GM21737 (cell line): ENCODE measurements around the gene PARVG.

Experiments
- ATAC-seq: cut with Tn5 transposase; IDR thresholded peaks from one replicate; pipeline ENCODE4 v1.9.1; 2021; ENCODE audit warnings: mild to moderate bottlenecking, moderate library complexity; ENCODE audit not compliant: unreplicated experiment

Gene PARVG

GRCh38 chr22:44210722-44211121, 30.0 kb downstream of the PARVG start:
- ATAC-seq, result no peak

DNA sequence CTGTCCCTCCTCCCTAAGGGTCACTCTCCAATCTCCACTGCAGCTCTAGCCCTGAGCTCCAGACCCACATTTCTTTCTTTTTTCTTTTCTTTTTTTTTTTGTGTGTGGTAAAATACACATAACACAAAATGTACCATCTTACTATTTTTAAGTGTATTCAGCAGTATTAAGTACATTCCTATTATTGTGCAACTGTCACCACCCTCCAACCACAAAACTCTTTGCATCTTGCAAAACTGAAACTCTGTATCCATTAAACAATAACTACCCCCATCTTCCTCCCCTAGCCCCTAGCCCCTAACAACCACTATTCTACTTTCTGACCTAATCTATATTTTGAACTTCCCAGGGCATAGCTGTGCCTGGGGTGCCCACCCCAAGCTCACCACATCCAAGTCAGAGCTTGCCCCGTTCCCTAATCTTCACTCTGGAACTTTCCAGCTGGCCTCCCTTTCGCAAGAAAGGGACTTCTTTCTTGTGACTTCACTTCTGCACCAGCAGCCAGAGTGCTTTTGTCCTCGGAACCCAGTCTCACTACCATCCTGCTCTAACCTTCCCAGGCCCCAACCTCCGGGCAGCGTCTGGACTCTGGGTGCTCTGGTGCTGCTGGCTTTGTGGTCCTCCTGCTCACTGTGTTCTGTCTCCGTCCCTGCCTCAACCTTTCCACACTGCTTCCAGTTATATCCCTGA, 30.7 kb downstream of the PARVG start:
- ATAC-seq, result no peak

DNA sequence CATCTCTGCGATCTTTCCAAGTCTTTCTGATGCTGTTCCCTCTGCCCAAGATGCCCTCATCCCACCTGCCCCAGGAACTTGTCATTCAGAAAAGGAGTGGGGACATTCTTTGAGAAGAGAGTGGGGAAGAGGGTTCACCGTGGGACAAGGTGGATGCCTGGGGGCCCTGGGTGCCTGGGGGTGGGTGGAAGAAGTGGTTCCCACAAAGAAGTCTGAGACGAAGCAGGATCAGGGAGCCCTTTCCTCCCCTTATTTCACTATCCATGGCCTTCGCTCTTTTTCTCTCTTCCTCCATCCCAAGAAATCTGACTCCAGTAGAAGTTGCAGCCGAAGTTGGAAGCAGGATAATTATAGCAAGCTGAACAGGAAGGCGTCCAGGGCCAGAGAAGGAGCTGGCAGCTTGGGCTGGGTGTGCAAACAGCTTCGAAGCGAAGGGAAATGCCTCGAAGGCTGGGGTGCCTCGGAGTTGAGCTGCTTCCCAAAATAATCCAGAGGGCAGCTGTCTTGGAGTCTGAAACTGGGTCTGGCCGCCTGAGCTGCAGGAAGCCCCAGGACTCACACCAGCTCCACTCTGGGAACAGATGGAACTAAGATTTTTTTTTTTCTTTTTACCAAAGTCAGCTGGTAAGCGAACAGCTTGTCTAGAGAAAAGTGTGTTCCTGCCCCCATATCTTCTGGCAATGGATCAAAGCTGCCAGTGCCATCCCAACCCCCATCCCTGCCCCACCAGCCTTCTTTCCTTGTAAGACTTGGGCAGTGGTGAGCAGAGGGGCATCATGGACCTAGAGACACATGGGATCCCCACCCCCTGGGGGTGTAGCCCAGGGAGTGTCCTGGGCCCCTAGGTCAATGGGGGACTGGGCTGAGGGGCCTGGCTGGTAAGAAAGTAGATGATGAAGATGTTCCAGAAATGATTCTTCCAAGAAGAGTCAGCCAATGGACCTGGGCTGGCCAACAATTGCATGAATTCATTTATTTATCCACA, 31.5 kb downstream of the PARVG start:
- no peak for ATAC-seq

GRCh38 chr22:44212936-44213335, 32.2 kb downstream of the PARVG start:
- no peak for ATAC-seq

- ATAC-seq, result no peak
These were observed 32.8 kb downstream of the PARVG start for GRCh38 chr22:44213489-44214043.

GRCh38 chr22:44214187-44214586, 33.5 kb downstream of the PARVG start:
- no peak for ATAC-seq

DNA sequence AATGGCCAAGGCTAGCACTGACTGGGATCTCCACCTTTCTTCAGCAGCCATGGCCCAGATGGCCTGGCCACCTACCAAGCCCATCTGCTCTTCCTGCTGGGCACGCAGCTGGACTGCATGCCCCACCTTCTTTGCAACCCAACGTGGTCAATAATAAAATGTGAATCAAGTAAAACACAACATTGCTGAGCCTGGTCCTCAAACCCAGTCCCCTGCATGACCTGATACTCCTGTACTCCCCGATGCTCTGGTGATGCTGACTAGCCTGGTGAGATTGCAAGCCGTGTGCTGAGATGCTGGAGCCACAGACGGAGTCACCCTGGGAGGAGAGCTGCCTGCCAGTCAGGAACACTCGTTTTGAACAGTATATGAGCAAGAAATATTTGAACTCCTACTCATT, 34.0 kb downstream of the PARVG start:
- no peak for ATAC-seq

- no peak for ATAC-seq
These were observed 34.6 kb downstream of the PARVG start for GRCh38 chr22:44215287-44215686.

GRCh38 chr22:44217346-44217745, 36.6 kb downstream of the PARVG start:
- no peak for ATAC-seq

- ATAC-seq, result no peak
These were observed 37.3 kb downstream of the PARVG start for GRCh38 chr22:44218071-44218470.

DNA sequence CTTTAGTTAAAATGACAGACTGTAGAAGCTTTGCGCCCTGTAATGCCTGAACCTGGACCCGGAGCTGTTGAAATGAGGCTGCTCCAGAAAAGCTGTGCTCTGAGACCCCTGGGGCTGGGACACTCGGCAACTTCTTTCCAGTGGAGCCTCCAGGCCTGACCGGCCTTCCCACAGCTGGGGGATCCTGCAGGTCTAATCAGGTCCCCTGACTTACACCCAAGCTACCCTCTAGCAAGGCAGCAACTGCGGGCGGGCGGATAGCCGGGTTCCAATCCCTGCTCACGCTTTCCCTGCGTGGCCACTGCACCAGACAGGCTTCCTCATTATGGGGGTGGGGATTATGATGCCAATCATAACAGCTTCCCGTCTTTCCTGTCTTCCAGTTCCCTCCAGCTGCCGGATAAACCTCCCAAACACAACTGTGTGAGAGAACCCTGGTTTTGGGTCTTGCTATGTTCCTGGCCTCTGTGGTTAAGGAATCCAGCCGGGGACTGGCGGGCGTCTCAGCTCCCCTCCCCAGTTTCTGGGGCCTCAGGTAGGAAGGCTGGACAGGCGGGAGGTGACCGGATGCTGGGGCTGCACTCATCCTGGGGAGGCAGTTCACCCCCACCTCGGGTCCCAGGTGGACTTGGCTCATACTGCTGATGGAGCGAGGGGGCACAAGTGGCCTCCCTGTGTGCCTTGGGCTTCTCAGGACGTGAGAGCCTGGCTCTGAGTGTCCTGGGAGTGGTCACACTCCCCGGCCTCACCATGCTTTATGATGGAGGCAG, 38.6 kb downstream of the PARVG start:
- no peak for ATAC-seq

DNA sequence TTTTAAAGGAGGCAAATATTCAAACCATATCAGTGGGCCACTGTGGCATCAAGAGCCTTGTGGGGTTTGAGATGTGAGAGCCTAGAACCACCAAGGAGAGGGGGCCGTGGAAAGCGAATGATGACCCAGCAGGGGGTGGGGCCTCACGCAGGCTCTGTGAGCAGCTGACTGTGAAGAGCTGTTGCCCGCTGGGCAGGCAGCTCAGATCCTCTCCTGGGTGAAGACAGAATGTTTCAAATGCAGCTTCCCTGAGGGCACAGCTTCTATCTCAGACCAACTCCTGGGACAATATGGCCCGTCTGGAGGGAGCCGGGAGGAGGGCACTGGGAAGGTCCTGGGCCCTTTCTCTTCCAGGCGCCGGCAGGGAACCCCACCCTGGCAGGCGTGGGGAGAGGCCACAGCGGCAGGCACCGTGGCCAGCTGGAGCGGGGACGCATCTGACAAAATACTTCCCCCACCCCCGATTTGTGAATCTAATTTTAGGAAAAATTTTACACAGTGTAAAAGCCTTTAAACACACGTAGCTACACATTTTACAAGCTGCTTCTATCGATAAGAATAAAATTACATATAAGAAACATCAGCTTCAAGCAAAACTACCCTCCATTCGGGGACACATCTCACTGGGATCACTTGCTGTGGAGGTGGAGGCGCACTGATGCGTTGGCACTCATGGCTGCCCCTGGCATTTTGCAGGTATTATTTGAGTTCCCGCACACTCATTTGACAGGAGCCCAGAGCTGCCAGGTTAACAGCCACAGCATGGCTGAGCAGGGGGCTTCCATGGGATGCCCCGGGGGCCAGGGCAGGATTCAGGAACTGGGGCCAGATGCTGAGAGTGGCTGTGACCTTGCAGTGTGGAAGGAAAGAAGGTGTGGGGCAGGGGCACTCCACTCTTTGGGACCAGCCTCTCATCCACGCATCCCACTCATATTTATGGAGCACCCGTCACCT, 40.3 kb downstream of the PARVG start:
- no peak for ATAC-seq

GRCh38 chr22:44221710-44222475, 41.2 kb downstream of the PARVG start:
- no peak for ATAC-seq

GRCh38 chr22:44224166-44224565, 43.4 kb downstream of the PARVG start:
- no peak for ATAC-seq

GRCh38 chr22:44225091-44225689, 44.5 kb downstream of the PARVG start:
- ATAC-seq, result no peak

GRCh38 chr22:44225812-44226211, 45.1 kb downstream of the PARVG start:
- ATAC-seq, result no peak

DNA sequence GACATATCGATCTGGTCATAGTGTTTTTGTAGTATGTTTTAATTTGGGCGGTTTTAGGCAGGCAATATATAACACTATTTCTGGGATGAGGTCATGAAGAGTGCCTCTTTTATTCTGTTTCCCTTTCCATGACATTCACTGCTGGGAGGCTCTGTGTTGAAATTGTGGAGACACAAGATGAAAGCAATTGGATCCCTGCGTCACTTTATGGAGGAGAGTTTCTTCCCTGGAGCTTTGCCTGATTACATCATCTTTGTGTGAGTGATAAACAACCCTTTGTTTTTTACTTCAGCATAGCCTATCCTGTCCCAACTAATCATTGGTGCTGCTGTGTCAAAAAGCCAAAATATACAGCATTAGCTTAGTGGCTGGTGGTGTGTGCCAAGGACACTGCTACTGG, 48.6 kb downstream of the PARVG start:
- ATAC-seq, result no peak

- ATAC-seq, result no peak
These were observed 49.1 kb downstream of the PARVG start for GRCh38 chr22:44229809-44230208.

- no peak for ATAC-seq
These were observed 50.5 kb downstream of the PARVG start for GRCh38 chr22:44231233-44231632.
